ENCODE results near the gene KAZALD1.

The KAZALD1 gene

DNA sequence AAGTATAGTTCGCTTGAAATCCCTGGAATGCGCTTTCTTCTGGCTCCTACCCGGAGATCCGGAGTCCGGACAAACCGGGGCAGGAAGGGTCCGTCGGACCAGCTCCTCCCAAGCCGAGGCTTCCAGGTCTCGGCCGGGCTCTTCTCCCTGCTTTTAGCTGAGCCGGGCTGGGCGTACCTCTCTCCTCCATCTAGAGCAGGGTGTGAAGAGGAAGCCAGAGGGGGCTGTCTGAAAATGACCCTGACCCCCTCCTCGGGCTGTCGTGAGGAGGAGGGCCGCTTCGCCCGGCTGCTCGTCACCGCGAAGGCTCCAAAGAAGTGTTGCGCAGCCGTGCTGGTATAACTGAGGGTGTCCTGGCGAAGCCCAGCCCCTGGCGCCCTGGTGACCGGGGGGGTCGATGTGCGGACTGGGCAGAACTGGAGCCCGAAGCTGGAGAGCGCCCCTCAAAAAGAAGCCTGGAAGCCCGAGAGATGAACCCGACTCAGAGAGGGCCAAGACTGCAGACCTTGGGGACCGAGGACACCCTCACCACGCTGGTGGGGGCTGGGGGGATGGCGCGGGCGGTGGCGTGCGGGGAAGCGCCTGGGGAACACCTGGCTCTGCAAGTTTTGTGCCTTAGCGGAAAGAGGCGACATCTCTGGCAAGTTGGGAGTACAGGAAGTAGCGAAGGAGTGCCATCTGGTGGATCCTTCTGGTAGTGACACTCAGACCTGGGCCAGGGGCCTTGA is 5.7 kb downstream of the KAZALD1 start:
- peak; percentile 38 to 63 for DNase-seq

DNA sequence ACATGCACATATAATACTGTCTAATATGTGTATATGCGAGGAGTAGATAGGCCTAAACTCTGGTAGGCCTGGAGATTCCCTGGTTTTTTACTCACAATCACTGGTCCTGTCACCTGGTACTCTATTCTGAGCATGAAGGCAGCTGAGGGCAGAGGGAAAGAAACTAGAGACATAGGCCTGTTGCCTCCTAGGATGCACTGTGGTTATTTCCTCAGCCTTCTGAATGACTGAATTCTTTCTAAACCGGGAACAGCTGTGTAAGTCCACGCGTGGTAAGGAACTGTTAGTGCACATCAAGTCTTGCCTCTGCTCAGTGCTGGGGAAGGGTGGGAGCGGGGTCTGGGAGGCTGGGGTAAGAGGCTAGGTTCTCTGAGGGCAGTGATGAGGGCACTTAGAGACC is 7.7 kb downstream of the KAZALD1 start:
- DNase-seq, result no peak

GRCh38 chr10:101070098-101070497 is 8.3 kb downstream of the KAZALD1 start:
- no peak for DNase-seq

- DNase-seq, result no peak
Observed at GRCh38 chr10:101071267-101071884, 9.6 kb downstream of the KAZALD1 start.

DNA sequence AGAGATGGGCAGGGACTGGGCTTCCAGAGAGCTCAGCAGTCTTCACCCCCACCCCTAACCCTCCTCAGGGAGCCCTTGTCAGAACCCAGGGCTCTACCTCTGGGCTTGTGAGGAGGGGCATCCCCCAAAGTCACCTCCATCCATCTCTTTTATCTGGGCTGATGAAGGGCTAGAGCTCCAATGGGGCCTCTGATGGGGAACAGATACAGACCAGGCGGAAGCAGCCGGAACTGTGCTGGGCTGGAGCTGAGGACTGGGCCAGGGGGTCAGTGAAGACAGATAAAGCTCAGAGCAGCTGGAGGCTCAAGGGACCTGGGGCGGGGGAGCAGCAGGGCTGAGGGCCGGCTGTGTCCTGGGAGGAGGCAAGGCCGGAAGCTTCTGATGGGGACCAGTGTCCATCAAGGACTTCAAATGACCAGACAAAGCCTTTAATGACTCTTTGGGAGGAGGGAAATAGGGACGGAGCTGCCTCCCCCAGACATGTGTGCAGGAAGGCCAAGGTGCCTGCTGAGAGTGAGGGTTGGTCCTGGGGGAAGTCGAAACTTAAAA is 10.2 kb downstream of the KAZALD1 start:
- DNase-seq, result no peak

- DNase-seq, result no peak
Observed at GRCh38 chr10:101072923-101073322, 11.1 kb downstream of the KAZALD1 start.

- DNase-seq, result no peak
Observed at GRCh38 chr10:101073631-101074030, 11.8 kb downstream of the KAZALD1 start.

GRCh38 chr10:101075775-101076174 is 14.0 kb downstream of the KAZALD1 start:
- no peak for DNase-seq

GRCh38 chr10:101076630-101077029 is 14.8 kb downstream of the KAZALD1 start:
- DNase-seq, result no peak

- DNase-seq, result no peak
Observed at GRCh38 chr10:101079874-101080273, 18.1 kb downstream of the KAZALD1 start.

- no peak for DNase-seq
Observed at GRCh38 chr10:101080933-101081931, 19.4 kb downstream of the KAZALD1 start.

- no peak for DNase-seq
Observed at GRCh38 chr10:101085846-101086245, 24.1 kb downstream of the KAZALD1 start.

GRCh38 chr10:101087376-101087775 is 25.6 kb downstream of the KAZALD1 start:
- DNase-seq, result no peak

DNA sequence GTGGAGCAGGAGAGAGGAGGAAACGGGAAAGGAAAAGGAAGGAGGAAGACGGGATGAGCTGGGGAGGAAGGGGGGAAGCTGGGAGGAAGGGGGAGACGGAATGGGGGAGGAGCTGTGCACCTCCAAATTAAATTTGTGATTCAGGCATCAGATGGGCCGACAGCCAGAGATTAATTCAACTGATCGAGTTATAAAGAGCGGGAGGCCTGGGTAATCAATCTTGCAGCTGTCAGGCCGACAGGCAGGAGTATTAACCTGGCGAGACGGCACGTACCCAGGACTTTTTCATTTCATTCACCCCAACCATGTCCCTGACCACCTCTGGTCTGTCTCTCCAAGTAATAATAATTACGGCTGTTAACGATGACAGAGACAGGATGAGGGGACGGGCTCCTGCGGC is 26.2 kb downstream of the KAZALD1 start:
- no peak for DNase-seq

DNA sequence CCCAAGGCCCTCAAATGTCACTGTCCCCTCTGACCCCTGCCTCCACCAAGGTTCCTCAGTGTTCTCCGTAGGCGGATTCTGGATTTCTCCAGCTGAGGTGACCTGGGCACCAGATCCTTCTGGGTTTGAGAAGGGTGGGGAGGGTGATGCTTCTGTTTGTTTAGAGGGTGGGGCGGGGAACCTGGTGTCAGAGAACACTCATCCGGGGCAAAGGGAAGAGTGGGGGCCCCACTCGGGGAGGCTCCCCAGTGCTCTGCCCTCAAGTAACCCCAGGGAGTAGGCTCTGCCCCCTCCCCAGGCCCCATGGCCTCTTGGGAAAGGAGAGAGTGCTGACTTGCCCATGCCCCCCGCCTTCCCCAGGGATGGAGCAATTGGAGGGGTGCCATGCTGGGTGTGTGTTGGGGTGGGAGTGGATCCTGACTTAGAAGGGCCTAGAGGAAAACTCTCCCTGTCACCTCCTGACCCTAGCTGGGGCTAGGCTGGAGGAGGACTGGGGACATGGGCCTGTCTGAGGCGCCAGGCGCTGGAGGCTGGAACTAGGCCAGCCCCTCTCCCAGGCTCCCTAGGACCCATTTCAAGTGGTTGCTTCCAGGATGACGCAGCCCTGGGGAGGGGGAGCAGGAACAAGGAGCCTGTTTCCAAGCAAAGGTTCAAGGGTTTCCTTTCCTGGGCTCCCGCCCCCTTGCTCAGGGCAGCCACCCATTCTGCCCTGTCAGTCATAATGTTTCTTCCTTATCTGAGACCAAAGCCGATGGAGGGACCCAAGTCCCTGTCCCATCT is 27.9 kb downstream of the KAZALD1 start:
- DNase-seq, result no peak

DNA sequence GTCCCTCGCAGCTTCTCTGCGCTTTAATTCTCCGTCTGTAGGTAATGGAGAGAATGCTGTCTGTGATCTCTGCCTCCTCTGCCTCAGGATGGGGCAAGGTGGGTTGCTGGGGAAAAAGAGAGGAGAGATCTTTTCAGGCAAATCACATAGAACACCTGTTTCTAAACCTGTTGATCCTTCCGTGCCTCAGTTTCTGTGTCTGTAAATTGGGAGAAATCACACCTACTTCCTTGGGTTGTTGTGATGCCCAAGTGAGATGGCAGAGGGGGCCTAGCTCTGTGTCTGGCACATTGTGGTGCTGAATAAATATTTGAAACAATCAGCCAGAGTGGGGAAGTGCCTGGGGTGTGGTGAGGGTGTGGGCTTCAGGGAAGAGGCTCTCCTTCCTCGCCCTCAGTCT is 28.8 kb downstream of the KAZALD1 start:
- DNase-seq, result no peak

DNA sequence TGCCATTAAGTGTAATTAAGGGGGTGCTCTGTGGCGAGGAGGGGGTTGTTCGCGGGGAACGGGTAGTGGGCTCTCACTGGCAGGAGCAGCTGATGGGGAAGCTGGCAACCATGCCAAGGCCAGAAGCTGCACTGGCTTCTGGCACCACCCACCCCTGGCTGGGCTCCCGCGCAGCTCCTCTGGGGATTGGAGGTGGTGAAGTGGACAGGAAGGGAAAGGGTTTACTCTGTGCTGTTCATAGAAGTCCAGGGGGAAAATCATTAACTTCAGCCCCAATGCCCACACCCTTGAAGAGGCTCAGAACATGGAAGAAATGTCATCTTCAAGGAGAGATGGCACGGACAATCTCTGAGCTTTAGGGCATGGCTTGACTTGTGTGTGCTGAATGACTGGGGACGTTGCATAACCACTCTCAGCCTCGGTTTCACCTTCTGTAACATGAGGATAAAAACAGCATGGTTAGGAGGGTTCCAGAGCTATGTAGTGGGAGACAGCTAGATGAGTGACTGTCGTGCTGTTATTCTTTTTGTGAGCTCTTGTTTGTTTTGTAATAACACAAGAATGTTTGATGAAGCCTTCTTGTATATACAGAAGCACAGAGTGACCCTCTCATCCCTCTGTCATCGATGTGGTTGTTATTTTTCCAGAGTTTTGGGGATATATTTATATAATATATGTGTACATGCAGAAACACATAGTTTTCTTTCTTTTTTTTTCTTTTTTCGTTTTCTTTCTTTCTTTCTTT is 29.9 kb downstream of the KAZALD1 start:
- DNase-seq, result no peak

DNA sequence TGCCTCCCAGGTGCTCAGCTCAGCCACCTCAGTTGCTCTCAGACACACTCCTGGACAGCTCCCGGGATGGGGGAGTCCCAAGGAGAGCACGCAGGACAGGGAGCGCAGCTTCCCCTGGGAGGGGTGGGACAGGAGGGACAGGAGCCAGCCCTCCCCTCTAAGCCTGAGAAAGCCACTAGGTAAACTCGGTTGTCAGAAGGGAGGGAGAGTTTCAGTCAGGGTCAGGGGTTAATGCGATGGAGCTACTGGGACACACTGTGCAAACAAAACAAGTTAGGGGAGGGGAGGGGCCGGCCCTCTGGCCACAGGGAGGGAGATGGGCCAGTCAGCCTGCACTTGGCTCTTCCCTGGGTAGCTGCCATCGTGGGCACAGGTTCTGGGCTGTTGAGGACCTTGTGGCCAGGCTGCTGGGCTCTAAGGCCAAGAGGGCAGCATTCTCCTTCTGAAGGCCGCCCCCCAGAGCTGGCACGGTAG is 31.1 kb downstream of the KAZALD1 start:
- no peak for DNase-seq

DNA sequence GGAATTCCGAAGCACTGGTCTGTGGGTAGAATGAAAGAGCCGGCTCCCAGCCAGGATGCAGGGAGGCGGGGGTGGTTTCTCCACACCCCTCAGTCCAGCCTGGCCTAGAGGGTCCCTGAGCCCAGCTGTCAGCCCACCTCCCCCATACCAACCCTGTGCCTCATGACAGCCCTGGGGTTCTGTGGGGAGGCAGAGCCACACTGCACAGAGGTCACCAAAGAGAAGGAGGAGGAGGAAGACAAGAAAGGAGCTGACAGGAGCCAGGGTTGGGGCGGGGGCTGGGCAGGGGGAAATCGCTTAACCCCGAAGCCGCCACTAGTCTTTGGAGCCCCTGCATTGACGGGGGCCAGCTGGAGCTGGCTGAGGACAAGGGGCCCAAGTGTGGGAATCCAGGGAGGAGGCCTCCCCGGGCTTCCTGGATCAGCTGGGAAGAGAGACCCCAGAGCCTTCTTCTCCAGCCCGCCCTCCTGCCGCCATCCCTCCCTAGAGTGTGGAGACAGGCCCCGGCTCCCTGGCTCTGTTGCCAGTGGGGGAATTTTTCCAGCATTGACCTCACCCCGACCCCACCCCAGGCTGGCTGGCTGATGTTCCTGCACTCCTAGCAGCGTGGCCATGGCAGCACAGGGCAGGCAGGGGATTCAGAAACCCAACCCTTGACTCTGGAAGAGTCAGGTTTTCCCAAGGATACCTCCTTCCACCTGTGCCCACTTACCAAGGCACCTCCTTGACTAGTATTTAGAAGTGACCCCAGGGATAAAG is 32.5 kb downstream of the KAZALD1 start:
- no peak for DNase-seq

DNA sequence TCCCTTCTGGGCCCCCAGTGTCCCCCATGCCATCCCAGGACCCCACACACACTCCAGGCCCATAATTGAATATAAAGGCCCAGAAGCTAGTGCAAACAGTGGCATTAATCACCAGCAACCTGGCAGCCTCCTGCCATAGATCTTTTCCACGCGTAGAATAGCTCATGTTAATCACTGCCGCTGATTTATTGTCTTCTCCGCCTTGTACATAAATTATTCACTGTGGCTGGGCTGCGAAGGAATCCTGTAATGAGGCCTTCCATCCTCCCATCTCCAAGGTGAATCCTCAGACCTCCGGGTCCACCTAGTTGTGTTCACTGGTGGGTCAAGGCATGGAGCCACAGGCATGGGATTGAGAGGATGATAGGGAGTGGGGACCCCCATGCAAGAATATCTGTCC is 33.2 kb downstream of the KAZALD1 start:
- DNase-seq, result no peak
